Measurements from ENCODE around the gene EDRF1. TPM values are rescaled to one million over a fixed set of nuclear protein-coding genes. Genes with fewer than 3 reads are reported as not detected.

EDRF1 gene
- total RNA-seq, 2 experiments from 2014 or later = 29.6 to 30.8 TPM

GRCh38 chr10:125801574-125801973, 82.1 kb downstream of the EDRF1 start:
- intact Hi-C loops (cut with DNase I, micrococcal nuclease) = no loop called here
- no peak overlapping the region for H3K4me3 Mint-ChIP-seq
- H3K9me3 Mint-ChIP-seq (ENCODE audit: low read depth) = no peaks in the 10 kb centered on the region
- CTCF ChIA-PET = interaction anchor here (1.2 kb wide), 1 partner anchor 9 kb away, joined by 3 read pairs; no protein-coding TSS in a partner anchor
- DNase-seq (no peak), ATAC-seq (no peak)
- H3K4me1 Mint-ChIP-seq = no peaks in the 10 kb centered on the region
- peaks cover 11% of the 10 kb centered on the region for H3K36me3 Mint-ChIP-seq (ENCODE audit: low read depth)
- H3K27ac Mint-ChIP-seq = no peak overlapping the region
- H3K27me3 Mint-ChIP-seq = no peaks in the 10 kb centered on the region
- POLR2A ChIA-PET = no interaction called here

GRCh38 chr10:125802131-125802530, 82.6 kb downstream of the EDRF1 start:
- Mint-ChIP-seq H3K27me3 (no peaks in the 10 kb centered on the region), H3K36me3 (ENCODE audit: low read depth) (peaks cover 15% of the 10 kb centered on the region), H3K4me1 (no peaks in the 10 kb centered on the region), H3K27ac (no peak overlapping the region), H3K4me3 (no peak overlapping the region), H3K9me3 (ENCODE audit: low read depth) (no peaks in the 10 kb centered on the region)
- ATAC-seq = no peak
- DNase-seq = no peak
- intact Hi-C loops (cut with DNase I, micrococcal nuclease) = no loop called here
- CTCF ChIA-PET = interaction anchor here (0.5 to 1.2 kb wide), 2 partner anchors 9 to 281 kb away, joined by 3 to 5 read pairs; no protein-coding TSS in a partner anchor
- POLR2A ChIA-PET = no interaction called here

- POLR2A ChIA-PET = no interaction called here
- DNase-seq (no peak), ATAC-seq (no peak)
- H3K4me3 Mint-ChIP-seq = no peak overlapping the region
- CTCF ChIA-PET = no interaction called here
- no peak overlapping the region for H3K27ac Mint-ChIP-seq
- H3K9me3 Mint-ChIP-seq (ENCODE audit: low read depth) = no peaks in the 10 kb centered on the region
- intact Hi-C loops (cut with DNase I, micrococcal nuclease) = no loop called here
- peaks cover 15% of the 10 kb centered on the region for H3K36me3 Mint-ChIP-seq (ENCODE audit: low read depth)
- H3K27me3 Mint-ChIP-seq = no peaks in the 10 kb centered on the region
- no peaks in the 10 kb centered on the region for H3K4me1 Mint-ChIP-seq
Measured at GRCh38 chr10:125802739-125803138, 83.2 kb downstream of the EDRF1 start.

- H3K4me3 Mint-ChIP-seq = no peak overlapping the region
- peaks cover 26% of the 10 kb centered on the region for H3K36me3 Mint-ChIP-seq (ENCODE audit: low read depth)
- ChIA-PET CTCF (no interaction called here), POLR2A (no interaction called here)
- H3K4me1 Mint-ChIP-seq = no peaks in the 10 kb centered on the region
- H3K27ac Mint-ChIP-seq = no peak overlapping the region
- H3K27me3 Mint-ChIP-seq = no peaks in the 10 kb centered on the region
- DNase-seq = no peak
- intact Hi-C loops (cut with DNase I, micrococcal nuclease) = no loop called here
- no peaks in the 10 kb centered on the region for H3K9me3 Mint-ChIP-seq (ENCODE audit: low read depth)
- no peak for ATAC-seq
Measured at GRCh38 chr10:125808047-125808446, 88.5 kb downstream of the EDRF1 start.

DNA sequence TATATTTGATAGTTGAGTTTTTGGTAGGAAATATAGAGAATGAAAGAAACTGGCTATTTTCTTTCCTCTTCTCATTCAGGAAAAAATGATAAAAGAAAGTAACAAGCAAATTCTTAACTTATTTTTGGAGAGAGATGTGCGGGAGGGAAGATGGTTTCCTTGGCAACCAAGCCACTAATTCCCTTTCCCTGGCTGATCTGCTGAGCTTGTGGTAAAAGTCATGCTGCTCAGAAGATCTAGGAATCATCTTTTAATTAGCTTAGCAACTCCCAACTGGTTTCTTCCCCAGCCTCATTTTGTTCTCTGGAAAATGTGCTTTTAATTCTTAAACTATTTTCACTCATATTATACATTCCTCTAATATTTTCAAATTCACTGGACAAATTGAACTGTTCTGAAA, 91.7 kb downstream of the EDRF1 start:
- POLR2A ChIA-PET = no interaction called here
- no peak overlapping the region for H3K27ac Mint-ChIP-seq
- no peaks in the 10 kb centered on the region for H3K27me3 Mint-ChIP-seq
- H3K4me1 Mint-ChIP-seq = no peaks in the 10 kb centered on the region
- intact Hi-C loops (cut with DNase I, micrococcal nuclease) = no loop called here
- CTCF ChIA-PET = no interaction called here
- no peaks in the 10 kb centered on the region for H3K9me3 Mint-ChIP-seq (ENCODE audit: low read depth)
- DNase-seq (no peak), ATAC-seq (no peak)
- H3K36me3 Mint-ChIP-seq (ENCODE audit: low read depth) = peaks cover 42% of the 10 kb centered on the region
- no peak overlapping the region for H3K4me3 Mint-ChIP-seq

DNA sequence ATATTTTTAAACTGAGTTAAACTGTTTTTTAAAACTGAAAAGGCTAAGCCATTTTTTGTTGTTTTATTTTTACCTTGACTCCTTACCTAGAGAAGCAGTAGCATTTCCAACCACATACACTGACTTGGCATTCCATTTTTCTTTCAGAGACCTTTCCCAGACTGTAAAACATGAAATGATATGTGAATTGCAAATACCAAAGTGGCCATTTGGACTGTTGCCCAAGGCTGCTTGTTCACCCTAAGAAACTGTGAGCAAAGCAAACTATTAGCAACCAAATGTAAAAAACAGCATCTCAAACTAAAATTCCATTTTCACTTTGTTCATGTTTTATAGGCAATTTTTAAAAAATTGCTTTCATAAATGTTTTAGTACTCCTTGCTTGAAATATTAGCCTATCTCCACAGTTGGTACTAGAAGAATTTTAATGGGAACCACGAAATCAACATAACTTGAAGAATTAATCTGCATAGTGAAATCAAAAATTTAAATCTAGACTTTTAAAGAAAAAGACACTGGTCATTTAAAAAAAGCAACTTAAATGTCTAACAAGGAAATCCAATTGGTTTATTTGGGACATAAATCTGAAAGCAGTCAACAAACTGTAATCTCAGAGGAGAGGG, 92.7 kb downstream of the EDRF1 start:
- peaks cover 35% of the 10 kb centered on the region for H3K36me3 Mint-ChIP-seq (ENCODE audit: low read depth)
- ATAC-seq (no peak), DNase-seq (no peak)
- no peaks in the 10 kb centered on the region for H3K4me1 Mint-ChIP-seq
- no peaks in the 10 kb centered on the region for H3K27me3 Mint-ChIP-seq
- ChIA-PET CTCF (no interaction called here), POLR2A (no interaction called here)
- H3K27ac Mint-ChIP-seq = no peak overlapping the region
- H3K4me3 Mint-ChIP-seq = no peak overlapping the region
- no peaks in the 10 kb centered on the region for H3K9me3 Mint-ChIP-seq (ENCODE audit: low read depth)
- intact Hi-C loops (cut with DNase I, micrococcal nuclease) = no loop called here

Other genes starting within 250 kb of the EDRF1 start
- gene TEX36, start 36.5 kb upstream of the EDRF1 start, total RNA-seq = not detected
- gene MMP21, start 56.1 kb downstream of the EDRF1 start, total RNA-seq = not detected
- gene UROS, start 103.5 kb downstream of the EDRF1 start, total RNA-seq = 10 to 100 TPM; 37.3 to 39.6 TPM
- gene BCCIP, start 103.8 kb downstream of the EDRF1 start, total RNA-seq = 100 to 1,000 TPM; 106 to 115 TPM
- 10 to 100 TPM; 19.4 to 23.5 TPM for gene DHX32, start 161.6 kb downstream of the EDRF1 start, total RNA-seq
- gene FANK1, start 176.9 kb downstream of the EDRF1 start, total RNA-seq = 1 to 10 TPM in 1 of 2 experiments, under 1 TPM in 1; 0.42 to 1.0 TPM

Measured in activated CD4-positive, alpha-beta T cell treated with anti-CD3 and anti-CD28 coated beads for 36 hours (primary cell).